ENCODE data around the gene PLLP. TPM values are rescaled to one million over a fixed set of nuclear protein-coding genes. Genes with fewer than 3 reads are reported as not detected.

PLLP gene
- total RNA-seq, 1 donor from 2014 or later = 13.7 TPM

DNA sequence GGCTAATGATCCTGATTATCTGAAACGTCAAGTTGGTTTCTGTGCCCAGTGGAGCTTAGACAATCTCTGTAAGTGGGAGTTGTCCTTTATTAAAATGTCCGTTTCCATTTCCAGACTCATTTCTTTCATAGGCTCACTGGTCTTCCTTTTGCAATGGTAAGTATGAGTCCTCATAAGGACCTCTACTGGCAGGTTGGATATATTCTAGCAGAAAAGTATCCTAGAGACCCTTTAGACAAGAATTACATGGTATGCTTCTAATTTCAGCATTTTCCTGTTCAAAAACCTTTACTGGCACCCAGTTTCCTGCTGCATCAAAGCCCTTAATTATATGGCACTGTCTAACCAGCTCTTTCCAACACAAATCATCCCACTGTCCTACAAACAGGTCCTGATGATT, 67.5 kb downstream of the PLLP start:
- no peak for FAIRE-seq
- H3K4me3 ChIP-seq (ENCODE audit: low read depth, low read length) = no peak overlapping the region
- TF ChIP-seq, protein P1, sequence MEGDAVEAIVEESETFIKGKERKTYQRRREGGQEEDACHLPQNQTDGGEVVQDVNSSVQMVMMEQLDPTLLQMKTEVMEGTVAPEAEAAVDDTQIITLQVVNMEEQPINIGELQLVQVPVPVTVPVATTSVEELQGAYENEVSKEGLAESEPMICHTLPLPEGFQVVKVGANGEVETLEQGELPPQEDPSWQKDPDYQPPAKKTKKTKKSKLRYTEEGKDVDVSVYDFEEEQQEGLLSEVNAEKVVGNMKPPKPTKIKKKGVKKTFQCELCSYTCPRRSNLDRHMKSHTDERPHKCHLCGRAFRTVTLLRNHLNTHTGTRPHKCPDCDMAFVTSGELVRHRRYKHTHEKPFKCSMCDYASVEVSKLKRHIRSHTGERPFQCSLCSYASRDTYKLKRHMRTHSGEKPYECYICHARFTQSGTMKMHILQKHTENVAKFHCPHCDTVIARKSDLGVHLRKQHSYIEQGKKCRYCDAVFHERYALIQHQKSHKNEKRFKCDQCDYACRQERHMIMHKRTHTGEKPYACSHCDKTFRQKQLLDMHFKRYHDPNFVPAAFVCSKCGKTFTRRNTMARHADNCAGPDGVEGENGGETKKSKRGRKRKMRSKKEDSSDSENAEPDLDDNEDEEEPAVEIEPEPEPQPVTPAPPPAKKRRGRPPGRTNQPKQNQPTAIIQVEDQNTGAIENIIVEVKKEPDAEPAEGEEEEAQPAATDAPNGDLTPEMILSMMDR (IDR thresholded peaks at IDR 0.05; ENCODE audit: insufficient read depth, low read length, severe bottlenecking) = no peak
- H3K27me3 ChIP-seq (ENCODE audit: control insufficient read depth, insufficient read depth, low read length) = no peaks in the 10 kb centered on the region
- H3K36me3 ChIP-seq (ENCODE audit: control insufficient read depth, insufficient read depth, low read length) = peaks cover 24% of the 10 kb centered on the region
- DNase-seq (ENCODE audit: low read depth) = no peak

DNA sequence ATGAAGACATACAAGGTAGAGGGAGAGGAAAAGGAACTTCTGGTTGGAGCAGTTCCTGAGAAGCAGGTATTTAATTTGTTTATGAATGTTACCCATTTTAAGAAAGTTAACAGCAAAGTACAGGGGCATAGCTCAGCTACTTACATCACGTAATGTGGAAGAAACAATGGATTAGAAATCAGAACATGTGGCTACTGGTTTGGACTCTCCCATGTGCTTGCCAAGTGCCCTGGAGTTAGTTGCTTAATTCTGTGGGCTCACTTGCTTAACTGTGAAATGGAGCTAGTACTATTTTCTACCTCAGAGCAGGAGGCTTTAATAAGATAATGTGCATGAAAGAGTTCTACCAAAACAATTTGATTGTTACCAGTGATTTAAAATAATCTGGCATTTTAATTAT, 71.0 kb downstream of the PLLP start:
- H3K4me3 ChIP-seq (ENCODE audit: low read depth, low read length) = no peak overlapping the region
- FAIRE-seq (no peak), DNase-seq (ENCODE audit: low read depth) (peak; percentile 95)
- no peaks in the 10 kb centered on the region for H3K27me3 ChIP-seq (ENCODE audit: control insufficient read depth, insufficient read depth, low read length)
- H3K36me3 ChIP-seq (ENCODE audit: control insufficient read depth, insufficient read depth, low read length) = peaks cover 19% of the 10 kb centered on the region
- TF ChIP-seq, protein P1 (IDR thresholded peaks at IDR 0.05; ENCODE audit: insufficient read depth, low read length, severe bottlenecking) = no peak

DNA sequence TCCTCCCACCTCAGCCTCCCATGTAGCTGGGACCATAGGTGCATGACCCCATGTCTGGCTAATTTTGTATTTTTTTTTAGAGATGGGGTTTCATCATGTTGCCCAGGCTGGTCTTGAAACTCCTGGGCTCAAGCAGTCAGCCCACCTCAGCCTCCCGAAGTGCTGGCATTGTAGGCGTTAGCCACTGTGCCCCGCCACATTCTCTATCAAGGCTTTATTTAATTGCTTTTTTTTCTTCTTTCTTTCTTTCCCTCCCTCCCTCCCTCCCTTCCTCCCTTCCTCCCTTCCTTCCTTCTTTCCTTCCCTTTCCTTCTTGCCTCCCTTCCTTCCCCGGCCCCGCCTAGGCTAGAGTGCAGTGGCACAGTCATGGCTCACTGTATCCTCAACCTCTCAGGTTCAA, 74.7 kb downstream of the PLLP start:
- no peak for FAIRE-seq
- no peak for DNase-seq (ENCODE audit: low read depth)
- Histone ChIP-seq H3K27me3 (ENCODE audit: control insufficient read depth, insufficient read depth, low read length) (no peaks in the 10 kb centered on the region), H3K36me3 (ENCODE audit: control insufficient read depth, insufficient read depth, low read length) (peaks cover 11% of the 10 kb centered on the region), H3K4me3 (ENCODE audit: low read depth, low read length) (no peak overlapping the region)
- TF ChIP-seq, protein P1 (IDR thresholded peaks at IDR 0.05; ENCODE audit: insufficient read depth, low read length, severe bottlenecking) = no peak

DNA sequence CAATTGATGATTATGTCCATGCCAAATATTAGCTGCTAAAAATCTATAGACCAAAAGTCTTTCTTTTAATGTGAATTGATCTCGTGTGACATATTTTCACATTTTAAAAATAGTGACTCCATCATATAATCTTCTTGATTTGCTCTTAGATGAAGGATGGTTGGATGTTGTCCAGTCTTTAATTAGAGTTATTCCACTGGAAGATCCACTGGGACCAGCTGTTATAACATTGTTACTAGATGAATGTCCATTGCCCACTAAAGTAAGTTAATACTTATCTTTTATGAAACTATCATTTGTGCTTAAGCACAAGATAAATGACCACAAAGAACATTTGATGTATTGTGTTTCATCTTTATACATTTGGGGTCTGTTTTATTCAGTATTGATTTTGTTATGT, 75.5 kb downstream of the PLLP start:
- H3K4me3 ChIP-seq (ENCODE audit: low read depth, low read length) = no peak overlapping the region
- FAIRE-seq = no peak
- H3K36me3 ChIP-seq (ENCODE audit: control insufficient read depth, insufficient read depth, low read length) = peaks cover 8% of the 10 kb centered on the region
- TF ChIP-seq, protein P1 (IDR thresholded peaks at IDR 0.05; ENCODE audit: insufficient read depth, low read length, severe bottlenecking) = no peak
- DNase-seq (ENCODE audit: low read depth) = no peak
- no peaks in the 10 kb centered on the region for H3K27me3 ChIP-seq (ENCODE audit: control insufficient read depth, insufficient read depth, low read length)

Other genes with a start within 250 kb of the PLLP start
- gene CPNE2, start 192.1 kb downstream of the PLLP start, total RNA-seq = 5.0 and 5.6 TPM in 2 replicates
- gene PSME3IP1, start 98.6 kb downstream of the PLLP start, total RNA-seq = 62.9 and 70.3 TPM in 2 replicates
- gene RSPRY1, start 98.3 kb downstream of the PLLP start, total RNA-seq = 38.3 and 38.7 TPM in 2 replicates
- gene ARL2BP, start 39.4 kb downstream of the PLLP start, total RNA-seq = 63.8 and 71.3 TPM in 2 replicates
- under 0.01 TPM in 1 of 2 replicates, not detected in the other for gene CCL22, start 74.1 kb upstream of the PLLP start, total RNA-seq
- gene CX3CL1, start 87.8 kb upstream of the PLLP start, total RNA-seq = under 0.01 TPM in 1 of 2 replicates, not detected in the other
- not detected in 2 replicates for gene CCL17, start 120.1 kb upstream of the PLLP start, total RNA-seq
- gene CIAPIN1, start 162.7 kb upstream of the PLLP start, total RNA-seq = 71.3 and 81.2 TPM in 2 replicates
- 59.5 and 88.7 TPM in 2 replicates for gene COQ9, start 162.8 kb upstream of the PLLP start, total RNA-seq
- 78.7 and 82.1 TPM in 2 replicates for gene POLR2C, start 178.0 kb upstream of the PLLP start, total RNA-seq
- 17.6 and 23.7 TPM in 2 replicates for gene DOK4, start 201.8 kb upstream of the PLLP start, total RNA-seq